Pons (tissue), 1 donor: Measurements from ENCODE around the gene HCN3.

Source experiments
- DNase-seq: peaks from one replicate; pipeline ENCODE4 v3.0.0-alpha.2; 2016; ENCODE audit warnings: low spot score

The HCN3 gene

GRCh38 chr1:155254228-155254713 is 23.0 kb upstream of the HCN3 start:
- DNase-seq: no peak

GRCh38 chr1:155254714-155255242 is 22.5 kb upstream of the HCN3 start:
- no peak for DNase-seq

- DNase-seq: peak; percentile 81
These were observed 21.8 kb upstream of the HCN3 start, which contains the start of gene ENTREP3 for GRCh38 chr1:155255243-155256007. Gene ENTREP3 (minus strand): TSS chr1:155255483. CDS start chr1:155254877, 606 bp downstream.

- DNase-seq: no peak
These were observed 21.0 kb upstream of the HCN3 start for GRCh38 chr1:155256058-155256852.

- no peak for DNase-seq
These were observed 17.0 kb upstream of the HCN3 start for GRCh38 chr1:155260276-155260675.

- DNase-seq: no peak
These were observed 15.8 kb upstream of the HCN3 start for GRCh38 chr1:155261493-155261851.

DNA sequence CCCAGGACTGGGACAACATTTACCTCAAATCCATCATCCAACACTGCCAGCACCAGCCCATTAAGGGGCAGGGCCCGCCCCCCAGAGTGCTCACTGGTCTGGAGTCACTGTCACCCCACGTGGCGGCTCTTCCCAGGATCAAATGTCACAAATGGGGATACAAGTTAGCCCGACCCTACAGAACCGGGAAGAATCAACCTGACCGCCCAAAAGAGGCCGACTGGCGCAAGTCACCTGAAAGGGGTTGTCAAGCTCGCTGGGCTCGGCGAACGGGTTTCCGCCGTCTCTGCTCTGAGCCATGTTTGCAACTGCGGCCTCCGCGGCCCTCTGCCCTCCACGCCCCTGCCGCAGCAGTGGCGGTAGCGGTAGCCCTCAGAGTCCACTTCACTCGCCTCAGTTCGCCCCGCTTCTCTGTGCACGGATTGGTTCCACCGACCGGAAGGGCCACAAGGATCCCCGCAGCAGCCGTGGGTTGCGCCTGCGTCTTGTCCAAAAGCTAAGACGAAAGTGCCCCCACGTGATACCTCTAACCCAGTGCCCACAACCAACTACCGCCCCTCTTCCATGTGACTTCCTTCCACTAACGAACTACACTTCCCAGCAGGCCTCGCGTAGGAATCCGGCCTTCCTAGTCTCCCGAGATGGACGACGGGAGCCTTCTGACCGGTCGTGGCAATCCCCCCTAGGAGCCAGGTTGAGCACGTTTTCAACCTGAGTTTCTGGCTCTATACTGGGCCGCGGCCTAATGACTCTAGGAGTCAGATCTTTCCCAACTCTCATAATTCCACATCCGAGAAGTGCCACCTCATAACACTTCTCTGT is 15.2 kb upstream of the HCN3 start, which contains the start of gene SCAMP3:
SCAMP3 (minus strand) TSS at position 509 of the 822 bp plus-strand sequence; CDS start at position 300, 209 bp downstream.
- DNase-seq: peak; percentile 99

GRCh38 chr1:155263067-155263466 is 14.2 kb upstream of the HCN3 start:
- DNase-seq: no peak

GRCh38 chr1:155266553-155266952 is 10.7 kb upstream of the HCN3 start:
- no peak for DNase-seq

DNA sequence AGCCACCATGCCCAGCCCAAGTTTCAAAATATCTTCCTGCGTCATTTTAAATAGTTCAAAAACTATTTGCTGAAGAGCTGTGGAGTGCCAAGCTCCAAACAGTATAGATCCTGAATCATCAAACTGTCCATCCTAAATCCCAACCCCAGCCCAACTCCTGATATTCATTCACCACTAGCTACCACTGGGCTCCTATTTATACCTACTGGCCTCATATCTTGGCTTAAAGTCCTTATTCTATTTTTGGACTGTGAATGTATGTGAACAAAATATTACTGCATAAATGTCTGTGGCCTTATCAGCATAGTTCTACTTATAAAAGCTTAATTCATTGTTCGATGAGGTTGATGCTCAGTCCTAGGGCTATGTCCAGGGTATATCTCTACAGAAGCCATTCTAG is 9.9 kb upstream of the HCN3 start:
- no peak for DNase-seq

DNA sequence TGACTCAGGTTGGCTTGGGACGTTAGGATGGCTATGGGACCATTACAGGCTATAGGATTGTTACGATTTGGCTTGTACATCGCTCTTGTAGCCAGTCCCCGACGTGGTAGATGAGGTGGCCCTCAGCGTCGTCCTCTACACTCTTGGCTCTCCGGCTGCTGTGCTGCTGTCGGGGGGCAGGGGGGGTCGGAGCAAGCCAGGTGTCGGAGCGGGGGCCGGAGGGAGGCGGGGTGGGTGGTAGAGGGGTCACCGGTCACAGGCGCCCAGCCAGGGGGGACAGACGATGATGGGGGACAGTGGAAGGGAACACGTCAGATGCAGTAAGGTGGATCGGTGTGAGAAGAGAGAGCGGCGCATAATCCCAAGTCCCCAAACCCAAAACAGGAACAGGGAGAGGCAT is 8.6 kb upstream of the HCN3 start:
- no peak for DNase-seq

DNA sequence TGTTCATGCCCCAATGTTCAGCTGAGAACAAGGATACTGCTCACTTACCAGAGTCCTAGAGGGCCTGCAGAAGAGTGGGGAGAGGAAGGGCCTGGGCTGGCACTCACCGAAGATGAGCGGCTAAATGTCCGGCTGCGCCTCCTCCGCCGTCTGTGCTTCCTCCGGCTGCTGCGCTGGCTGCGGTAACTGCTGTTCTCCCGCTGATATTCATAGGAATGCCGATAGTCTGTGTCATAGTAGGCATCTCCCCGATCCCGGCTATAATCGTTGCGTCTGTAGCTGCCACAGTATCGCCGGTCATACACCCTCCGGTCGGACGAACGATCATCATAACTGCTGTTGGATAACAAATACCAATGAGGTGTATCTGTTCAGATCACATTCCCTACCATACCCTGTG is 7.9 kb upstream of the HCN3 start:
- DNase-seq: no peak

DNA sequence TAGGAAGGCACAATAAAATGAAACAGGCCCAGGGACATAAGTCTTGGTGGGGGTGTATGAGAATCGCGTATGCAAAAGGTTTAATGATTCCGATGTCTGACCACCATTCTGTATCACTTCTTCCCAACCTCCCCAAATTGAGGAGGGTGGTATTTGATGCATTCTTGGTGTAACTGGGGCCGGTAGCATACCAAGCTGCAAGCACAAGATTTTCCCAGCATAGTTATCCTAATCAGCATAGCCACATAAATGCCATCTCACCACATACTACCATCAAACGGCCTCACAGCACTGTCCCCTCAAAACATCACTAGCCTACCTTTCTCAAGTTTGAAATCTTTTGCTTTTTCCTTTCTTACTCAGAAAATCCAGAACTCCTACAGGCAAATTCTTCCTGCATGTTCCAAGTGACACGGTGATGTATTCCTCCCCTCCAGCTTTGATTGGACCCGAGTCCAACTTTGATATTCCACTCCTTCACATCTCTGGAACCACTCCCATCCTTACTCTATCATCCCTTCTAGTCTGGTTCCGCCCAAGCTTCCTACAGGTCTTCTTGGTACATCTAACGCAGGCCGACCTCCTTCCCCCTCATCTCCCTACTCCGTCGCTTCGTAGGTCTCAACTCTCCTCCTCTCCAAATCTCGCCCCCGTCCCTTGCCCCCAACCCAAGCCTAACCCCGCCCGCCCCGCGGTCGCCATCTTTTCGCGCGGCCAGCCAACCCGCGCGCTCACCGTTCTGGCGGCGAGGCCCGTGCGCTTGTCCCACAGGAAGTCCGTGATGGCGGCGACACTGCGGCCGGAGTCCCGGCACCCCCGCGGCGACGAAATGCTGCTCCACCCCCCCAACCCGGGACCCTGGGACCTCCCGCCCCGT is 4.6 kb upstream of the HCN3 start:
- no peak for DNase-seq

DNA sequence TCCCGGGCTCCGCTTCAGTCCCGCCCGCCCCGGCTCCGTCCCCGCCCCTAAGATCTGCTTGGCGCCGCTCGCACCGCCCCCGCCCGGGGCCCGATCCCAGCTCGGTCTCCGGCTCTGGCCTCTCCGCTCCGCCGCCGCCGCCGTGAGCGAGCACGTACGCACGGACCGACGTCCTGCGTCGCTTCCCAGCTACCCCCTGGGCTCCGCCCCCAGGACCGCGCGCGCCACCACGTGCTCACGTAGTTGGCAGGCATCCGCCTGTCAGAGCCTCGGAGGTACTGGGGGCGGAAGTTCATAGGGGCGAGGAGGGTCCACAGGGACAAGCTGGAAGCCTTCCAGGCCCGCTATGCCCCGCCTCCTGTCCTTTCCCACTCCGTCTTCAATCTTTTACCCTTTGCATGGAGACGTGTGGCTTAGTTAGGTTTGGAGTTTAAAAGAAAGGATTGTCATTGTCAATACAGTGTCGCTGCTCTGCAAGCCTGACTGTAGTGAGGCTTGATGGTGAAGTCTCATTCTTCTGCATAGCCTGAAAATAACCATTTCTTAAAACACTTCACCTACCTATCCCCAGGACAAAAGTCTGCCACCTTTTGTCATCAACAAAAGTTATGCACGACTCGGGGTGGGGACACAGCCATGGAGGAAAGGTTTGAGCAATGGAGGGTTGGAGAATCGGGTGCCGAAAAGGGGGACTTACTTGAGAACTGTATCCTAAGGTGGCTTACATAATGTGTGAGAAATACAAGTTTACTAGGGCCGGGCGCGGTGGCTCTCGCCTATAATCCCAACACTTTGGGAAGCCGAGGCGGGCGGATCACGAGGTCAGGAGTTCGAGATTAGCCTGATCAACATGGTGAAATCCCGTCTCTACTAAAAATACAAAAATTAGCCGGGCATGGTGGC is 3.7 kb upstream of the HCN3 start, which contains the start of gene CLK2:
CLK2 (minus strand) TSS at position 162 of the 903 bp plus-strand sequence. CDS start 2,527 bp downstream, outside the sequence.
- DNase-seq: peak; percentile 88

DNA sequence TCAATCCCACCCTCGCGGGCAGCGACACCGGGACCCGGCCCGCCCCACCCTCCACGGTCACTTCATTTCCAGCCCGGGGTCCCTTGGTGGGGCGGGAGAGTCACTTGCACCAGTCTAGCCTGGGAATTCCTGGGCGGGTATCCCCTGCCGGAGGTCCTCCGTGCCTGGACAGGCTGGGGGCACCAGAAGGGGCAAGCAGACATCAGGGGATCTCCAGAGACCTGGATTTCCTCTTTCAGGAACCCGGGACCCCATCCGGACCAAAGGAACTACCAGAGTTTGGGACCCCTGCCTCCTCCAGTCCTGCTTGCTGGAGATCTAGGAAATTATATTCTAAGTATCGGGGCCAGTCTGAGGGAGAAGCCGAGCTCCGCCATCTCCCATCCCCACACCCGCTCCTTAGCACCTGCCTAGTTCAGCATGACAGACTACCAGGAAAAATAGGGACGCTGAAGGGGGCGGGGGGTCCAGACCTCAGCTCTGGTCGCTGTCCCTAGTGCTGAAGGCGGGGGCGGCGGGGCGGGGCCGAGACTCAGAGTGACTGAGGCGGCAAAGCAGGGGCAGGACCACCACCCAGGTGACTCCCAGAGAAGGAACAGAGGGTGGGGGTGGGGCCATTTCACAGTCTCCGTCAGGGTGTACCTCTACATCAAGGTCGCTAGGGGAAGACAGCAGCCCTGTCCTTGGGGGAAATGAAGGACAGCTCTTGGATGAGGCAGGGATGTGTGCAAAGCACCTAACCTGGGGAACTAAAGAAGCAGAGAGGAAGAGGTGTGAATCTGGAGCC is 832 bp downstream of the HCN3 start:
- peak; percentile 24 for DNase-seq

DNA sequence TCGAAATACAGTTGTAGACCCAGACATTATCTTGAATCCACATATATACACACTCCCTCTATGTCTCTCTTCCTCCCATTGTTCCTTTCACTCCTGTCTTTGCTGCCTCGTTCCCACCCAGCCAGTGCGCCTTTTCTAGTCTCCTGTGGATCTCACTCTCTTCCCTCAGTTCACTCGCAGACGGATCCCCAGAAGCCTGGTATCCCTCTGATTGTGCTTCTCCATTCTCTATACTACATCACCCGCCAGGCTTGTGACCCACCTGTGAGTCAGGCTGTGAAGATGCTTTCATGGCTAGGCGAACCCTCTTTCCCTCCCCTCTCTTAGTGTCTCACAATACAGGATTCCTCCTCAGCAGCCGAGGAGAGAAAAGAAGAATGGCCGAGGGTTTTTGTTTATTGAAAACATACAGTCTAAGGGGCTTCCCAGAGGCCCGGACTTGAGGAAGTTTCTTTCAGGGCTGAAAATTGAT is 1.5 kb downstream of the HCN3 start:
- DNase-seq: no peak

- no peak for DNase-seq
These were observed 2.0 kb downstream of the HCN3 start for GRCh38 chr1:155279268-155279667.

- no peak for DNase-seq
These were observed 5.3 kb downstream of the HCN3 start for GRCh38 chr1:155282488-155283091.
